ENCODE data around the gene DNAJC15. TPM values are rescaled to one million over a fixed set of nuclear protein-coding genes. Genes with fewer than 3 reads are reported as not detected.
"Not testable (repeated sequence)": the region's sequence is repeated elsewhere in the genome, so short reads cannot be mapped to it uniquely, and the experiment has no call there.

The DNAJC15 gene
- total RNA-seq, 1 donor from 2014 or later, result 30.1 TPM

- Histone ChIP-seq H3K27ac (replicated peaks) (no peak overlapping the region), H3K4me3 (no peak overlapping the region), H3K9me3 (replicated peaks) (peaks cover 4% of the 10 kb centered on the region), H3K27me3 (ENCODE audit: low read depth) (no peaks in the 10 kb centered on the region), H3K36me3 (peaks cover 9% of the 10 kb centered on the region), H3K4me1 (peaks cover 43% of the 10 kb centered on the region)
- DNase-seq, result no peak
- TF ChIP-seq CTCF (IDR thresholded peaks at IDR 0.05; ENCODE audit: borderline replicate concordance), result no peak
- intact Hi-C loops (cut with micrococcal nuclease), result no loop called here
Measured at GRCh38 chr13:43061496-43062280, 38.3 kb downstream of the DNAJC15 start.

- Histone ChIP-seq H3K4me1 (peaks cover 19% of the 10 kb centered on the region), H3K4me3 (no peak overlapping the region), H3K27me3 (ENCODE audit: low read depth) (no peaks in the 10 kb centered on the region), H3K27ac (replicated peaks) (no peak overlapping the region), H3K9me3 (replicated peaks) (no peaks in the 10 kb centered on the region), H3K36me3 (peaks cover 18% of the 10 kb centered on the region)
- intact Hi-C loops (cut with micrococcal nuclease), result no loop called here
- no peak for DNase-seq
- no peak for TF ChIP-seq CTCF (IDR thresholded peaks at IDR 0.05; ENCODE audit: borderline replicate concordance)
Measured at GRCh38 chr13:43071824-43072223, 48.4 kb downstream of the DNAJC15 start.

- Histone ChIP-seq H3K9me3 (replicated peaks) (no peaks in the 10 kb centered on the region), H3K4me3 (no peak overlapping the region), H3K36me3 (peaks cover 17% of the 10 kb centered on the region), H3K4me1 (peaks cover 24% of the 10 kb centered on the region), H3K27ac (replicated peaks) (no peak overlapping the region), H3K27me3 (ENCODE audit: low read depth) (no peaks in the 10 kb centered on the region)
- no peak for TF ChIP-seq CTCF (IDR thresholded peaks at IDR 0.05; ENCODE audit: borderline replicate concordance)
- intact Hi-C loops (cut with micrococcal nuclease), result no loop called here
- peak; percentile 52 for DNase-seq
Measured at GRCh38 chr13:43072394-43072793, 49.0 kb downstream of the DNAJC15 start.

GRCh38 chr13:43074824-43075510, 51.6 kb downstream of the DNAJC15 start:
- TF ChIP-seq CTCF (IDR thresholded peaks at IDR 0.05; ENCODE audit: borderline replicate concordance), result no peak
- peaks cover 42% of the 10 kb centered on the region for H3K4me1 ChIP-seq
- DNase-seq, result no peak
- no peak overlapping the region for H3K27ac ChIP-seq (replicated peaks)
- intact Hi-C loops (cut with micrococcal nuclease), result no loop called here
- H3K36me3 ChIP-seq, result peaks cover 5% of the 10 kb centered on the region
- no peaks in the 10 kb centered on the region for H3K9me3 ChIP-seq (replicated peaks)
- H3K27me3 ChIP-seq (ENCODE audit: low read depth), result no peaks in the 10 kb centered on the region
- no peak overlapping the region for H3K4me3 ChIP-seq

- H3K4me3 ChIP-seq; H3K27me3 ChIP-seq (ENCODE audit: low read depth); H3K36me3 ChIP-seq; DNase-seq; H3K9me3 ChIP-seq (replicated peaks); H3K27ac ChIP-seq (replicated peaks); intact Hi-C loops (cut with micrococcal nuclease): not testable (repeated sequence)
- peaks cover 42% of the 10 kb centered on the region for H3K4me1 ChIP-seq
Measured at GRCh38 chr13:43075511-43075902, 52.1 kb downstream of the DNAJC15 start.

GRCh38 chr13:43077046-43077445, 53.7 kb downstream of the DNAJC15 start:
- intact Hi-C loops (cut with micrococcal nuclease), result no loop called here
- no peaks in the 10 kb centered on the region for H3K9me3 ChIP-seq (replicated peaks)
- no peak overlapping the region for H3K4me3 ChIP-seq
- no peaks in the 10 kb centered on the region for H3K27me3 ChIP-seq (ENCODE audit: low read depth)
- peaks cover 18% of the 10 kb centered on the region for H3K36me3 ChIP-seq
- no peak overlapping the region for H3K27ac ChIP-seq (replicated peaks)
- peaks cover 42% of the 10 kb centered on the region for H3K4me1 ChIP-seq
- DNase-seq, result no peak
- no peak for TF ChIP-seq CTCF (IDR thresholded peaks at IDR 0.05; ENCODE audit: borderline replicate concordance)

Data from left ventricle myocardium inferior (tissue), 1 donor.